Erythroblast (primary cell): Measurements from ENCODE around the gene RNU6-9.

Source experiments
- GATA1 ChIP-seq: IDR thresholded peaks from 2 replicates; pipeline ENCODE4 v1.6.1; 2011; ENCODE audit warnings: low read depth, mild to moderate bottlenecking, control low read depth, low read length, moderate library complexity
- POLR2A ChIP-seq: IDR thresholded peaks from 2 replicates; pipeline ENCODE4 v1.6.1; 2011; ENCODE audit warnings: mild to moderate bottlenecking, low read length

DNA sequence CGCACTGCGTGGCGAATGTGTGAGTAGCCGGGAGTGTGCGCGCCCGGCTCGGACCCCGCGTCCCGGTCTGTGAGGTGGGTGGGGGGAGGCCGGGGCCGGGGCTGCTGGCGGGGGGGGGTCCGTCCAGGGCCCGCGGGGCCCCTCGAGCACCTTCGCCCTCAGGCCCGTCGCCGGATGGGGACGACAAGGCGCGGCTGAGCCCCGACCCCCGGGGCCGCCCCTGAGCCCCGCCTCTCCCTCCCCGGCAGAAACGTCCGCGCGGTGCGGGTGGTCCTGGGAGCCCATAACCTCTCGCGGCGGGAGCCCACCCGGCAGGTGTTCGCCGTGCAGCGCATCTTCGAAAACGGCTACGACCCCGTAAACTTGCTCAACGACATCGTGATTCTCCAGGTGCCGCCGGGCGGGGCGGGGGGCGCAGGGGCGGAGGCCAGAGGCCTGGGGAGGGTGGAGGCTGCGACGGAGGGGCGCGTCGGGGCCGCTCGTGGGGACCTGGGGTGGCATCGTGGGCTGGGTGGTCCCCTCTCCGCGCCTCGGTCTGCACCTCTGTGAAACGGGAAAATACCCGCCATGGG lies 40.2 kb upstream of the RNU6-9 start:
- TF ChIP-seq POLR2A (no peak), GATA1 (no peak)
